Subcutaneous abdominal adipose tissue (tissue), 5 donors: ENCODE measurements around the gene RAPGEF1.
A peak's percentile ranks its signal among the peaks of the same experiment; 100 is the strongest.

Experiments used
- H3K27ac ChIP-seq: one replicate; pipeline ENCODE4 v1.7.0; 2013; ENCODE audit warnings: low read depth, mild to moderate bottlenecking, inconsistent platforms, low read length, moderate library complexity
- H3K27me3 ChIP-seq, 5 donors: one replicate each; pipeline ENCODE4 v1.7.0; 2013; ENCODE audit warnings: low read length in 5 of 5, inconsistent platforms in 1 of 5; ENCODE audit not compliant: control insufficient read depth in 5 of 5, insufficient read depth in 4 of 5
- H3K36me3 ChIP-seq, 5 donors: one replicate each; pipeline ENCODE4 v1.7.0; 2013; ENCODE audit warnings: low read length in 5 of 5; ENCODE audit not compliant: control insufficient read depth in 5 of 5, insufficient read depth in 5 of 5
- H3K4me1 ChIP-seq, 5 donors: one replicate each; pipeline ENCODE4 v1.7.0; 2013; ENCODE audit warnings: low read length in 5 of 5, mild to moderate bottlenecking in 3 of 5, moderate library complexity in 1 of 5; ENCODE audit not compliant: control insufficient read depth in 5 of 5, insufficient read depth in 5 of 5
- H3K4me3 ChIP-seq, 5 donors: one replicate each; pipeline ENCODE4 v1.7.0; 2013; ENCODE audit warnings: low read length in 5 of 5, low read depth in 1 of 5
- H3K9ac ChIP-seq, 5 donors: one replicate each; pipeline ENCODE4 v1.7.0; 2013; ENCODE audit warnings: low read length in 5 of 5, mild to moderate bottlenecking in 4 of 5, moderate library complexity in 3 of 5
- H3K9me3 ChIP-seq, 5 donors: one replicate each; pipeline ENCODE4 v1.7.0; 2013; ENCODE audit warnings: low read length in 5 of 5; ENCODE audit not compliant: control insufficient read depth in 5 of 5
- donor health status: healthy.
- donor health status: healthy.
- donor health status: healthy.
- donor health status: healthy.
- donor health status: healthy.

The RAPGEF1 gene

GRCh38 chr9:131616983-131617604, 122.8 kb downstream of the RAPGEF1 start:
- H3K4me3 ChIP-seq: no peak overlapping the region
- no peaks in the 10 kb centered on the region for H3K9me3 ChIP-seq
- peaks cover 0 to 84% (median 75%) of the 10 kb centered on the region in 5 donors for H3K36me3 ChIP-seq
- H3K27me3 ChIP-seq: no peaks in the 10 kb centered on the region
- peaks cover 2 to 25% (median 21%) of the 10 kb centered on the region in 5 donors for H3K4me1 ChIP-seq
- peak overlapping the region; percentile 9 for H3K27ac ChIP-seq
- no peak overlapping the region for H3K9ac ChIP-seq

GRCh38 chr9:131614340-131614915, 125.4 kb downstream of the RAPGEF1 start:
- no peaks in the 10 kb centered on the region for H3K9me3 ChIP-seq
- H3K27me3 ChIP-seq: no peaks in the 10 kb centered on the region
- H3K27ac ChIP-seq: no peak overlapping the region
- H3K4me1 ChIP-seq: peaks cover 11 to 40% (median 39%) of the 10 kb centered on the region in 5 donors
- H3K36me3 ChIP-seq: peaks cover 0 to 65% (median 62%) of the 10 kb centered on the region in 5 donors
- no peak overlapping the region for H3K9ac ChIP-seq
- no peak overlapping the region for H3K4me3 ChIP-seq

GRCh38 chr9:131613921-131614320, 126.0 kb downstream of the RAPGEF1 start:
- peaks cover 0 to 64% (median 58%) of the 10 kb centered on the region in 5 donors for H3K36me3 ChIP-seq

GRCh38 chr9:131612851-131613250, 127.0 kb downstream of the RAPGEF1 start:
- peaks cover 20 to 51% (median 46%) of the 10 kb centered on the region in 5 donors for H3K4me1 ChIP-seq

More at GRCh38 chr9:131613921-131614320, 126.0 kb downstream of the RAPGEF1 start:
- Histone ChIP-seq H3K9me3 (no peaks in the 10 kb centered on the region), H3K4me3 (no peak overlapping the region), H3K27ac (no peak overlapping the region), H3K9ac (no peak overlapping the region), H3K27me3 (no peaks in the 10 kb centered on the region), H3K4me1 (peaks cover 15 to 45% (median 44%) of the 10 kb centered on the region in 5 donors)

GRCh38 chr9:131611586-131612315, 128.1 kb downstream of the RAPGEF1 start:
- Histone ChIP-seq H3K9me3 (no peaks in the 10 kb centered on the region), H3K27ac (no peak overlapping the region), H3K36me3 (peaks cover 0 to 75% (median 60%) of the 10 kb centered on the region in 5 donors), H3K27me3 (no peaks in the 10 kb centered on the region), H3K9ac (peak overlapping the region in 1 of 5 donors; percentile 2), H3K4me3 (no peak overlapping the region), H3K4me1 (peaks cover 20 to 41% (median 35%) of the 10 kb centered on the region in 5 donors)

More at GRCh38 chr9:131612851-131613250, 127.0 kb downstream of the RAPGEF1 start:
- no peaks in the 10 kb centered on the region for H3K9me3 ChIP-seq
- no peak overlapping the region for H3K9ac ChIP-seq
- peaks cover 0 to 64% (median 54%) of the 10 kb centered on the region in 5 donors for H3K36me3 ChIP-seq
- H3K4me3 ChIP-seq: no peak overlapping the region
- no peak overlapping the region for H3K27ac ChIP-seq
- no peaks in the 10 kb centered on the region for H3K27me3 ChIP-seq

GRCh38 chr9:131610231-131610761, 129.6 kb downstream of the RAPGEF1 start:
- Histone ChIP-seq H3K4me3 (no peak overlapping the region), H3K27ac (peak overlapping the region; percentile 73), H3K4me1 (peaks cover 20 to 38% (median 32%) of the 10 kb centered on the region in 5 donors), H3K9me3 (no peaks in the 10 kb centered on the region), H3K27me3 (no peaks in the 10 kb centered on the region), H3K36me3 (peaks cover 0 to 71% (median 55%) of the 10 kb centered on the region in 5 donors), H3K9ac (peak overlapping the region in 1 of 5 donors; percentile 13)

GRCh38 chr9:131609099-131609830, 130.6 kb downstream of the RAPGEF1 start:
- H3K4me3 ChIP-seq: peak overlapping the region in 1 of 5 donors; percentile 39
- H3K4me1 ChIP-seq: peaks cover 20 to 38% (median 32%) of the 10 kb centered on the region in 5 donors
- H3K9ac ChIP-seq: peak overlapping the region in 2 of 5 donors; percentile 48 to 49
- H3K27me3 ChIP-seq: no peaks in the 10 kb centered on the region
- H3K9me3 ChIP-seq: no peaks in the 10 kb centered on the region
- H3K36me3 ChIP-seq: peaks cover 0 to 77% (median 56%) of the 10 kb centered on the region in 5 donors
- peak overlapping the region; percentile 73 for H3K27ac ChIP-seq

- Histone ChIP-seq H3K9me3 (no peaks in the 10 kb centered on the region), H3K36me3 (peaks cover 0 to 77% (median 56%) of the 10 kb centered on the region in 5 donors), H3K4me1 (peaks cover 20 to 38% (median 32%) of the 10 kb centered on the region in 5 donors), H3K9ac (peak overlapping the region in 2 of 5 donors; percentile 2 to 49), H3K27me3 (no peaks in the 10 kb centered on the region), H3K4me3 (peak overlapping the region in 2 of 5 donors; percentile 11 to 29), H3K27ac (peak overlapping the region; percentile 73)
Observed at GRCh38 chr9:131608493-131609037, 131.3 kb downstream of the RAPGEF1 start.

- H3K4me3 ChIP-seq: no peak overlapping the region
- H3K9ac ChIP-seq: no peak overlapping the region
- peaks cover 0 to 77% (median 56%) of the 10 kb centered on the region in 5 donors for H3K36me3 ChIP-seq
- peaks cover 20 to 38% (median 32%) of the 10 kb centered on the region in 5 donors for H3K4me1 ChIP-seq
- no peak overlapping the region for H3K27ac ChIP-seq
- no peaks in the 10 kb centered on the region for H3K9me3 ChIP-seq
- no peaks in the 10 kb centered on the region for H3K27me3 ChIP-seq
Observed at GRCh38 chr9:131607591-131607990, 132.3 kb downstream of the RAPGEF1 start.
